ENCODE results near the gene ASIC3.

Gene ASIC3

GRCh38 chr7:151057989-151058780 lies 9.9 kb downstream of the ASIC3 start:
- DNase-seq = peak; percentile 97

GRCh38 chr7:151058781-151059366 lies 10.5 kb downstream of the ASIC3 start:
- DNase-seq = no peak

GRCh38 chr7:151059367-151060112 lies 11.2 kb downstream of the ASIC3 start, which contains the start of gene SLC4A2:
Gene SLC4A2, plus strand, starts transcription at chr7:151059589. Its CDS starts 2,399 bp downstream, at chr7:151061988.
- DNase-seq = peak; percentile 48

GRCh38 chr7:151060113-151060415 lies 11.7 kb downstream of the ASIC3 start:
- no peak for DNase-seq

GRCh38 chr7:151060416-151061212 lies 12.3 kb downstream of the ASIC3 start:
- no peak for DNase-seq

- DNase-seq = no peak
Measured at GRCh38 chr7:151061213-151062110, 13.1 kb downstream of the ASIC3 start.

GRCh38 chr7:151062111-151062398 lies 13.7 kb downstream of the ASIC3 start:
- no peak for DNase-seq

GRCh38 chr7:151062399-151063211 lies 14.3 kb downstream of the ASIC3 start:
- DNase-seq = no peak

GRCh38 chr7:151063212-151063561 lies 14.9 kb downstream of the ASIC3 start:
- DNase-seq = no peak

GRCh38 chr7:151064454-151064853 lies 16.1 kb downstream of the ASIC3 start:
- DNase-seq = no peak

GRCh38 chr7:151064993-151065392 lies 16.7 kb downstream of the ASIC3 start:
- no peak for DNase-seq

GRCh38 chr7:151065516-151065915 lies 17.2 kb downstream of the ASIC3 start:
- DNase-seq = no peak

- DNase-seq = no peak
Measured at GRCh38 chr7:151066273-151066974, 18.1 kb downstream of the ASIC3 start.

- DNase-seq = no peak
Measured at GRCh38 chr7:151068069-151068773, 19.9 kb downstream of the ASIC3 start.

GRCh38 chr7:151069841-151070573 lies 21.7 kb downstream of the ASIC3 start:
- no peak for DNase-seq

- no peak for DNase-seq
Measured at GRCh38 chr7:151070574-151070960, 22.2 kb downstream of the ASIC3 start.

GRCh38 chr7:151071032-151071866 lies 22.9 kb downstream of the ASIC3 start:
- DNase-seq = no peak

- no peak for DNase-seq
Measured at GRCh38 chr7:151073990-151074389, 25.7 kb downstream of the ASIC3 start.
